ENCODE data around the gene NPM1. TPM values are rescaled to one million over a fixed set of nuclear protein-coding genes. Genes with fewer than 3 reads are reported as not detected.

NPM1 gene
- total RNA-seq, 1 donor from 2014 or later = 814 TPM

DNA sequence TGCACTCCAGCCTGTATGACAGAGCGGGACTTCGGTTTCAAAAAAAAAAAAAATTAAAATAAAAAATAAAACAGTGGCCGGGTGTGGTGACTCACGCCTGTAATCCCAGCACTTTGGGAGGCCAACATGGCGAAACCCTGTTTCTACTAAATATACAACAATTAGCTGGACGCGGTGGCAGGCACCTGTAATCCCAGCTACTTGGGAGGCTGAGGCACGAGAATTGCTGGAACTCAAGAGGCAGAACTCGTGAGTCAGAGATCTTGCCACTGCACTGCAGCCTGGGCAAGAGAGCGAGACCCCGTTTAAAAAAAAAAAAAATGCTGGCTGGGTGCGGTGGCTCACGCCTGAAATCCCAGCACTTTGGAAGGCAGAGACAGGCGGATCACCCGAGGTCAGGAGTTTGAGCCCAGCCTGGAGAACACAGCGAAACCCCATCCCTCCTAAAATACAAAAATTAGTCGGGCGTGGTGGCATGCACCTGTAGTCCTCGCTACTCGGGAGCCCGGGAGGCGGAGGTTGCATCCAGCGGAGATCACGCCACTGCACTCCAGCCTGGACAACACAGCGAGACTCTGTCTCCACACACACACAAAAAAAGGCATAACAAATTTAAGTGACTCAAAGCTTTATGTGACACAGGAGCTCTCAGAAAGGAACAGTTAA lies 1.5 kb upstream of the NPM1 start:
- Mint-ChIP-seq H3K4me3 (ENCODE audit: unreplicated experiment) (peak overlapping the region; percentile 42), H3K36me3 (ENCODE audit: low read depth) (peaks cover 8% of the 10 kb centered on the region), H3K9me3 (ENCODE audit: low read depth) (no peaks in the 10 kb centered on the region), H3K27ac (ENCODE audit: unreplicated experiment) (no peak overlapping the region), H3K4me1 (ENCODE audit: low read depth) (peaks cover 27% of the 10 kb centered on the region), H3K27me3 (ENCODE audit: low read depth) (no peaks in the 10 kb centered on the region)
- TF ChIP-seq, protein P1, sequence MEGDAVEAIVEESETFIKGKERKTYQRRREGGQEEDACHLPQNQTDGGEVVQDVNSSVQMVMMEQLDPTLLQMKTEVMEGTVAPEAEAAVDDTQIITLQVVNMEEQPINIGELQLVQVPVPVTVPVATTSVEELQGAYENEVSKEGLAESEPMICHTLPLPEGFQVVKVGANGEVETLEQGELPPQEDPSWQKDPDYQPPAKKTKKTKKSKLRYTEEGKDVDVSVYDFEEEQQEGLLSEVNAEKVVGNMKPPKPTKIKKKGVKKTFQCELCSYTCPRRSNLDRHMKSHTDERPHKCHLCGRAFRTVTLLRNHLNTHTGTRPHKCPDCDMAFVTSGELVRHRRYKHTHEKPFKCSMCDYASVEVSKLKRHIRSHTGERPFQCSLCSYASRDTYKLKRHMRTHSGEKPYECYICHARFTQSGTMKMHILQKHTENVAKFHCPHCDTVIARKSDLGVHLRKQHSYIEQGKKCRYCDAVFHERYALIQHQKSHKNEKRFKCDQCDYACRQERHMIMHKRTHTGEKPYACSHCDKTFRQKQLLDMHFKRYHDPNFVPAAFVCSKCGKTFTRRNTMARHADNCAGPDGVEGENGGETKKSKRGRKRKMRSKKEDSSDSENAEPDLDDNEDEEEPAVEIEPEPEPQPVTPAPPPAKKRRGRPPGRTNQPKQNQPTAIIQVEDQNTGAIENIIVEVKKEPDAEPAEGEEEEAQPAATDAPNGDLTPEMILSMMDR (IDR thresholded peaks at IDR 0.05) = no peak
- DNase-seq (ENCODE audit: low spot score) = no peak

DNA sequence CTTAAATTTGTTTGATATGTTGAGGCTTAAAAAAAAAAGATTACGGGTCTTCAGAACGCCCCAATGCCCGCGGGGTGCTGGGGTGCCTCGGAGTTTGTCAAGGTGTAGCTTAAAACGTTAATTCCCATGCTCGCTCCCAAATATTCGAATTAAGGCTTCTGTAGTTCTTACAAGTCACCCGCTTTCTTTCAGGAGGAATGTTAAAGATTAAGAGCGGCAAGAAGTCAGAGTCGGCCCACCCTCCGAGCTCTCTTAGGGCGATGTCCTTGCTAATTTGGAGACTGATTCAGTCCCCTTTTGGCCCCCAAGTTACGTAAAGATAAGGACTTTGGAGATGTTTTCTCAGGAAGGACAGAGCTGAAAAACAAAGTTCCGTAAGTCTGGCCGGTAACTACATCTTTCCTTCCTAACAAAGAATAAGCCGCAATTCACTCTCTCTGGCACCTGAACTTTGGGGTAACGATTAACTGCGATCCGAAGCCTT lies 746 bp upstream of the NPM1 start:
- Mint-ChIP-seq H3K27me3 (ENCODE audit: low read depth) (no peaks in the 10 kb centered on the region), H3K4me3 (ENCODE audit: unreplicated experiment) (peak overlapping the region; percentile 96), H3K4me1 (ENCODE audit: low read depth) (peaks cover 33% of the 10 kb centered on the region), H3K27ac (ENCODE audit: unreplicated experiment) (peak overlapping the region; percentile 99), H3K36me3 (ENCODE audit: low read depth) (peaks cover 10% of the 10 kb centered on the region), H3K9me3 (ENCODE audit: low read depth) (no peaks in the 10 kb centered on the region)
- TF ChIP-seq, protein P1 (IDR thresholded peaks at IDR 0.05) = no peak
- DNase-seq (ENCODE audit: low spot score) = no peak

DNA sequence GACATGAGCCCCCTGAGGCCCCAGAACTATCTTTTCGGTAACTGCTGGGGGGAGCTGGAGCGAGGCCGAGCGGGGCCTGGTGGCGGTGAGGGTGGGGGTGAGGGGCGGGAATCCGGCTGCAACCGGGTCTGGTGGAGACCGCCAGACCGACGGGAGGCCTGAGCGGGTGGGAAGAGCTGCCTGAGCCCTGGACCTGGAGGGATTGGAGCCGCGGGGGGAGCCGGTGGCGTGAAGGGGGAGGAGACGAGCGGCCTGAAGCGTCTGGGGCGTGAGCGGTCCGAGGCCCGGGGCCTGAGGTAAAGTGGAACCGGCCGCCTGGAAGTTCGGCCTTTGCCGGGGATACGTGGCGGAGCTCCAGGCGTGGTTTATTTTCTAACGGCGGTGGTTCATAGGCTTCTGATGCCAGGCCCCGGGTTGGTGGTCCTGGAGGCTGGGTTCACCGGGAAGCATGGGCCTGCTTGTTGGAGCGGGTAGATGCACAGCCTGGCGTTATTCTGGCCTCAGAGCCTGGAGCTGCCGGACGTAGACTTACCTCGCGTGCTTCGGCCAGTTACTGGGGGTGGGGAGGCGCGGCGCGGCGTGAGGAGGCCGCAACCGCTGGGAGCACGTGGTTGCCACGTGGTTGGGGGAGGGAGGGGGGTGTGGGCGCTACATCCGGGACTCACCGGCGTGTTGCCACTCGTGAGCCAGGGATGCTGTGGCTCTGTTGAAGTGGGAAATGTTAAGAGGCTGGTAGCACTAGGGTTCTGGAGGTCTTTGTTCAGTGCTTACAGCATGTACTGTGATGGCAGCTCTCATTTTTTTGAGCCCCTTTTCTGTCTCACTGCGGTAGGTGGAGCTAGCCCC lies 544 bp downstream of the NPM1 start:
- TF ChIP-seq, protein P1 (IDR thresholded peaks at IDR 0.05) = peak; percentile 41
- Mint-ChIP-seq H3K36me3 (ENCODE audit: low read depth) (peaks cover 17% of the 10 kb centered on the region), H3K4me1 (ENCODE audit: low read depth) (peaks cover 46% of the 10 kb centered on the region), H3K4me3 (ENCODE audit: unreplicated experiment) (peak overlapping the region; percentile 96), H3K27ac (ENCODE audit: unreplicated experiment) (peak overlapping the region; percentile 99), H3K9me3 (ENCODE audit: low read depth) (no peaks in the 10 kb centered on the region), H3K27me3 (ENCODE audit: low read depth) (no peaks in the 10 kb centered on the region)
- DNase-seq (ENCODE audit: low spot score) = no peak

DNA sequence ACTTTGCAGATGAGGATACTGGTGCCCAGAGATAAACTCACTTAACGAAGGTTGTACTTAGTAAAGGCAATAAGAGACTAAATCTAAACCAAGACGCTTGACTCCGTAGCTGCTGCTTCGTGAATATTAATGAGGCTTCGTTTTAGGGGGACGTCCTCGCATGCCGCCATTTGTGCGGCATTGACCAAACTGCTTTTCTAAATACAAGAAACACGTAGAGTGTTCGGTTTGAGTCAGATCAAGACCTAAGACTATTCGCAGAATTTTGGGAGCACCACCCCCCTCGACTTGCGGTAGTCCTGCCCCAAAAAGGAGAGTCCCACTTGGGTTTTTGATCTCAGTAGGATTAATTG lies 1.1 kb downstream of the NPM1 start:
- H3K4me1 Mint-ChIP-seq (ENCODE audit: low read depth) = peaks cover 49% of the 10 kb centered on the region
- peaks cover 20% of the 10 kb centered on the region for H3K36me3 Mint-ChIP-seq (ENCODE audit: low read depth)
- TF ChIP-seq, protein P1 (IDR thresholded peaks at IDR 0.05) = no peak
- peak overlapping the region; percentile 99 for H3K27ac Mint-ChIP-seq (ENCODE audit: unreplicated experiment)
- no peaks in the 10 kb centered on the region for H3K27me3 Mint-ChIP-seq (ENCODE audit: low read depth)
- H3K9me3 Mint-ChIP-seq (ENCODE audit: low read depth) = no peaks in the 10 kb centered on the region
- peak overlapping the region; percentile 96 for H3K4me3 Mint-ChIP-seq (ENCODE audit: unreplicated experiment)
- DNase-seq (ENCODE audit: low spot score) = no peak

DNA sequence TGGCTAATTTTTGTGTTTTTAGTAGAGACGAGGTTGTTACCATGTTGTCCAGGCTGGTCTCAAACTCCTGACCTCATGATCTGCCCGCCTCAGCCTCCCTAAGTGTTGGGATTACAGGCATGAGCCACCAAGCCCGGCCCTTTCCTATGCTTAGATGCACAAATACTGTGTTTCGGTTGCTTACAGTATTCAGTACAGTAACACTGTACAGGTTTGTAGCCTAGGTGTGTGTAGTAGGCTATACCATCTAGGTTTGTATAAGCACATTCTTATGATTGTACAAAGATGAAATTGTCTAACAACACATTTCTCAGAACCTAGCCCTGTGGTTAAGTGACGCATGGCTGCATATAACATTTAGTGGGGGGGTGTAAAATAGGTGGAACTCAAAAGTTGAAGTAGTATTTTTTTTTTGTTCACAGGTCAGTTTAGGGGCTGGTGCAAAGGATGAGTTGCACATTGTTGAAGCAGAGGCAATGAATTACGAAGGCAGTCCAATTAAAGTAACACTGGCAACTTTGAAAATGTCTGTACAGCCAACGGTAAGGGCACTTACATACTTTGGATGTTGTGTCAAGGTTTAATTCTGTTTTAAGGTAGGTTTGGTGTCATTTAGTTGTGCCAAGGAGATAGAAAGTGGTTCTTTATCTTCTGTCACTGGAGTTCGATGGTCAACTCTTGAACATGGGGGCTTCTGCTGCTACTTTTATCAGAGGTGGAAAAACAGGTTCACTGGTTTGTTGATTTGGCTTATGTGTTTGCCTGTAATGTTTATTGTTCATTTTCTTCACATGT lies 3.4 kb downstream of the NPM1 start:
- DNase-seq (ENCODE audit: low spot score) = no peak
- Mint-ChIP-seq H3K27ac (ENCODE audit: unreplicated experiment) (peak overlapping the region; percentile 29), H3K4me3 (ENCODE audit: unreplicated experiment) (peak overlapping the region; percentile 96), H3K4me1 (ENCODE audit: low read depth) (peaks cover 54% of the 10 kb centered on the region), H3K27me3 (ENCODE audit: low read depth) (no peaks in the 10 kb centered on the region), H3K9me3 (ENCODE audit: low read depth) (no peaks in the 10 kb centered on the region), H3K36me3 (ENCODE audit: low read depth) (peaks cover 27% of the 10 kb centered on the region)
- TF ChIP-seq, protein P1 (IDR thresholded peaks at IDR 0.05) = no peak
